NCI-H69 (cell line): Measurements from ENCODE around the gene RNF126.
"Not testable (repeated sequence)": the region's sequence is repeated elsewhere in the genome, so short reads cannot be mapped to it uniquely, and the experiment has no call there.

ENCODE experiments used
- DNase-seq: peaks from one replicate; lab custom pipeline; 2025; lab: John Stamatoyannopoulos, UW

Gene RNF126

DNA sequence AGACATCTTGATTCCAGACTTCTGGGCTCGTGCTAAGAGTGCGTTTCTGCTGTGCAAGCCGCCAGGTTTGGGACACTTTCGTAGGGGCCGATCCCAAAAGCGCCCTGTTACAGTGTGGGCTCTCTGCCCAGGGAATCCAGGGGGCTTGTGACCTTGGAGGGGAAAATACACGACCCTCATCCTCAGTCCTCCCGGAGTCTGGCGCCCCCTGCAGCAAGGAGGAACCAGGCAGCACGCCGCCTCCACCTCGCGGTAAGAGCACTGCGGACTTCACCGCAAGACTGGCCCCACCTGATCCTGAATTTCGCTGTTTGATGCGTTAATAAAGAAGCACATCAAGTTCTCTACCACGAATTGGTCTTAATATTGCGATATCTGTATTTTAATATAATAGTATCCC lies 34.8 kb downstream of the RNF126 start:
- peak; percentile 25 for DNase-seq

DNA sequence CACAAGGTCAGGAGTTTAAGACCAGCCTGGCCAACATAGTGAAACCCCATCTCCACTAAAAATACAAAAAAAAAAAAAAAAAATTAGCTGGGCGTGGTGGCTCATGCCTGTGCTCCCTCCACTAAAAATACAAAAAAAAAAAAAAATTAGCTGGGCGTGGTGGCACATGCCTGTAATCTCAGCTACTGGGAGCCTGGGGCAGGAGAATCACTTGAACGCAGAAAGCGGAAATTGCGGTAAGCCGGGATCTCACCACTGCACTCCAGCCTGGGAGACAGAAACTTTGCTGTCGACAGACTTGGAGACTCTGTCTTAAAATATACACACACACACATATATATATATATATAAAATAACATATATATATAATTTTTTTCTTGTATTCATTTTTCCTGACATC lies 36.4 kb downstream of the RNF126 start:
- DNase-seq: not testable (repeated sequence)

DNA sequence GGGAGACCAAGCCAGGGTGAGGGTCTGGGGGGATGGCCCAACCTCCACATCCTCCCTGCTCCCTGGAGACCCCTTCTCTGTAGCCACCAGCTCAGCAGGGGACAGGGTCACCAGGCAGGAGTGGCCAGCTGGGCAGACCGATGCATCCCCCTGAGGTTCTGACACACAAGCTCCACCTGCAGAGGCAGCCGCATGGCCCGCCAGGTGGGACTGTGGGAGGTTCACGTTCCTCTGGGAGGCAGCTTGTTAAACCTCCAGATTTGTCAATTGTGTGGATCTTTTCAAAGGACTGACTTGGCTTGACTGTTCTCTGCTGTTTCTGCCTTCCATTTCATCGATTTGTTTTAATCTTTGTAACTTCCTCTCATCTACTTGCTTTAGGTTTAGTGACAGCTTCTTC lies 37.8 kb downstream of the RNF126 start:
- no peak for DNase-seq

DNA sequence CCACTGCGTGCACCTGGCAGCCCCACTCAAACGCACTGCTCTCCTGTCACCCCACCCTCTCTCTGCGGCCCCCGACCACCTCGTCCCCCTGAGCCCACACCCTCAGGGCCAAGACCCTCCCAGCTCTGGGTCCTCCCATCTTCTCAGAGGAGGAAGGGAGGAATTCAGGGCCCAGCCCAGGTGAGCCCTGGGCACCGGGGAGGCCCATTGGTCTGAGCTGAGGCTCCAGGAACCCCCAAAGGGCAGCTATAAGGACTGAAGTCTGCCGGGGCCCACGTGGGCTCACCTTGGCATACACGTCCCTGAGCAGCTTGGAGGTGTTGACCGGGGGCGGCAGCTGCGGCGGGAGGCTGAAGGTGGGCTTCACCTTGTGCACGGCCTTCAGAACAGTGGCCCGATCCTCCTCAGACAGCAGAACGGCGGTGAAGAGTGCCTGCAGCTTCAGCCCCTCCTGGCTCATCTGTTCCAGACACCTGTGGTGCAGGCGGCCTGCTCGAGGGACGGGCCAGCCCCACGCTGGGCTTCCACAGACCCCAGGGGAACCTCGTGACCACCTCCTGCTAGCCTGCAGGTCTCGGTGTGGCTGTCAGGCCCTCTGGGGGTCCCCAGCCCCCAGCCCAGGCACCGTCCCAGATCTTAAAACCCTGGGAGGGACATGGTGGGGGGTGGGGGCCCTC lies 38.4 kb downstream of the RNF126 start:
- DNase-seq: no peak

DNA sequence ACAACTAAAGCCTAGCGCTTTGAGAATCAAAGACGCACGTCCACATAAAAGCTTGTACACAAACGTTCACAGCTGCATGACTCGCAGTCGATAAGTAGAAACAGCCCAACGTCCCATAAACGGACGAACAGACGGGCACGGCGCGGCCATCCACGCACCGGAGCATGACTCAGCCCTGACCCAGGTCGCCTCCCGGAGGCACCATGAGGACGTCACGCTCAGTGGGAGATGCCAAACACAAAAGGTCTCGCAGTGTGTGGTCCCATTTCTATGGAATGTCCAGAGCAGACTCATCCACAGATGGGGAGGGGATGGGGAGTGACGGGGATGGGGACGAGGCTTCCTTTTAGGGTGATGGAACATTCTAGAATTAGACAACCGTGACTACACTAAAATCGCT lies 39.0 kb downstream of the RNF126 start:
- DNase-seq: no peak

DNA sequence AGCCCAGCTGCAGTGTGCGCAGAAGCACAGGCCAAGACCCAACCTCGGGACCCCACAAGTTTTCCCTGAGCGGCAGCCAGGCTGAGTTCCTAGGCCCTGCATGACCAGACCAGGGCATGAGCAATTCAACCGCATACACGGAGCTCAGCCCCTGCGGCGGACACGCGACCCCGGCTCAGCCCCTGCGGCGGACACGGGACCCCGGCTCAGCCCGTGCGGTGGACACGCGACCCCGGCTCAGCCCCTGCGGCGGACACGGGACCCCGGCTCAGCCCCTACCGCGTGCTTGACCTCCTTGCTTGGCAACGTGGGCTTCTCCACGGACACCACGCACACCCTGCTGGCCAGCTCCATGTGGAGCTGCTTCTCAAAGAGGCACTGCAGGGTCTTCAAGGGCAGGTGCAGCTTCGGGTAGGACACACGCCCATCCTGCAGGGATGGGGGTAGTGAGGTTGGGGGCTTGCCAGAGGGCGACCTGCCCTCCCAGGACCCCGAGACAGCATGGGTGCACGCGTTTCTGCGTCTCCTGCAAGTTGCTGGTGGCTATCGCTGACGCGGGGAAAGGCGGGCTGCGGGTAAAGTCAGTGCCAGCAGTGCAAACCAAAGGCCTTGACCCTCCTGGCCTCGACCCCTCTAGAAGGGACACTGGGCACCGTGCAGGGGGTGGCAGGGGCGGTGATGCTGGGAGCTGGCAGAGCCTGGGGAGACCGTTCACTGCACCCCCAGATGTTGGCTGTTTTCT lies 39.7 kb downstream of the RNF126 start:
- no peak for DNase-seq

DNA sequence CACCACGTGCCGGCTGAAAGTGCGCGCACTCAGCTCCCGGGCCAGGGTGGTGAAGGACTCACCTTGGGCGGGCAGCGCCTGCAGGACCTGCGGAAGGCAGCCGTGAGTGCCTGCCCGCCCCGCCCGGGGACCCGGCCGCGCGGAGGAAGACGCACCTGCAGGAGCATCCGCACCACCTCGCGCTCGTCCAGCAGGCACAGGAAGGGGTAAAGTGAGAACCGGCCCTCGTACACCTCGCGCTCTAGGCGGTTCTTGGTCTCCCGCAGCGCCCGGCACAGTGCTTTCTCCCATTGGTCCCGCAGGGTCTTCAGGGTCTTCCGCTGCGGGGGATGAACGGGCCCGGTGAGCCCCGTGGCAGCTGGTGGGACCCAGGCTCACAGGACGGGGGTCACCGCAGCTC lies 40.3 kb downstream of the RNF126 start:
- DNase-seq: no peak

DNA sequence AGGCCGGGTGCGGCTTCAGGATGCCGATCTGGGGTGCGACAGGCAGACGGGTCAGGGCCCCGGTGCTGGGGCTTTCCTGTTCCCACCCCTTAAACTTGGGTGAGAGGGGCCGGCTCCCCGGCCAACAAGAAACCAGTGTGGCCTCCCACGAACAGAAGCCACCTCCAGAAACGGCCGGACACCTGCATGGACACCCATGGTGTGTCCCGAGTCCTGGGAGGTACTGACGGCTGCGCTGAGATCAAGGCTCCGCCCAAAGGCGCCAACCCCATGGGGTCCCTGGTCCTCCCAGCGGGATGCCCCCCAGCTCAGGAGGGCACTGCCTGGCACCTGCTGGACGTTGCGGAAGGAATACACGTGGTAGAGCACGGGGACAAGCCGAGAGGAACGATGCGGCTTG lies 41.2 kb downstream of the RNF126 start:
- DNase-seq: no peak

DNA sequence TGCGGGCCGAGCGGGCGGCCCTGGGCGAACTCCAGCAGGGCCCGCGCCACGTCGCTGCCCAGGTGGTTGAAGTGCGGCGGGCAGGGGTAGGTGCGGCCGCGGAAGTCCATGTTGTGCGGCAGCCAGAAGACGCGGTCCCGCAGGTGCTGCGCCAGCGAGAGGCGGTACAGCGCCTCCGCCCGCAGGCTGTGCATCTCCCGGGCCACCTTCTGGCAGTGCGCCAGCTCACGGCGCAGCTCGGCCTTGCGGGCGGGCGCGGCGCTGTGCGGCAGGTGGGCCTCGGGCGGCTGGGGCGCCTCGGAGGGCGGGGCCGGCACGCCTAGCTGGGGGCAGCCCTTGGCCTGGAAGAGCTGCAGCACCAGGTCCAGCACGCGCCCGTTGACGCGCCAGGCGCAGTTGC lies 41.8 kb downstream of the RNF126 start:
- DNase-seq: not testable (repeated sequence)

DNA sequence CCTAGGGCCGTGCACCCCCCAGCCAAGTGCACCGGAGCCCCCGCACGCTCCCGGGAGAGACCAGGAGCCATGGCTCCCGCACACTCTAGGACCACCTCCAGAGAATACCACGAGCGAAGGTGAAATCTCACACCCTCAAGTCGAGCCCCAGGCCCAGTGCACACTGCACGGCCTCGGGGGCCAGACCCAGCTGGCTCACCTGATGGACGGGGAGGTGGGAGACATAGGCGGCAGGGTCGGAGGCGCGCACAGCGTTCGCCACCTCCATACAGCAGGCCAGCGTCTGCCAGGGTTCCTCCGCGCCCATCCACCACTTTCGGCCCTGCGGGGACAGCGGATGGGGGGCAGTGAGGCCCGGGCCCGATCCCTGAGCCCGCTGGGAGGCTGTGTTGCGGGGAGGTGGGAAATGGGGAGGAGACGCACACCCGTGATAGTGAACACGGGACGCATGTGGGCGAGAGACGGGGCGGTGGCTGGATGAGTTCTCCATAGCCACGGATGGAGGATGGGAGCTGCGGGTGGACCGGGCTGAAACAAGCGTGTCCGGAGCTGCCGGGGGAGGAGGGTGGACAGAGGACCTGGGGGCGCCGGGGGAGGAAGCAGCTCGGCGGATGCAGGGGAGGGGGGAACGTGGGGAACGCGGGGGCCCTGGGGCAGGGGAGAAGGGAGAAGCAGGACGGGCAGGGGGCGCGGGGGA lies 42.7 kb downstream of the RNF126 start:
- DNase-seq: no peak

DNA sequence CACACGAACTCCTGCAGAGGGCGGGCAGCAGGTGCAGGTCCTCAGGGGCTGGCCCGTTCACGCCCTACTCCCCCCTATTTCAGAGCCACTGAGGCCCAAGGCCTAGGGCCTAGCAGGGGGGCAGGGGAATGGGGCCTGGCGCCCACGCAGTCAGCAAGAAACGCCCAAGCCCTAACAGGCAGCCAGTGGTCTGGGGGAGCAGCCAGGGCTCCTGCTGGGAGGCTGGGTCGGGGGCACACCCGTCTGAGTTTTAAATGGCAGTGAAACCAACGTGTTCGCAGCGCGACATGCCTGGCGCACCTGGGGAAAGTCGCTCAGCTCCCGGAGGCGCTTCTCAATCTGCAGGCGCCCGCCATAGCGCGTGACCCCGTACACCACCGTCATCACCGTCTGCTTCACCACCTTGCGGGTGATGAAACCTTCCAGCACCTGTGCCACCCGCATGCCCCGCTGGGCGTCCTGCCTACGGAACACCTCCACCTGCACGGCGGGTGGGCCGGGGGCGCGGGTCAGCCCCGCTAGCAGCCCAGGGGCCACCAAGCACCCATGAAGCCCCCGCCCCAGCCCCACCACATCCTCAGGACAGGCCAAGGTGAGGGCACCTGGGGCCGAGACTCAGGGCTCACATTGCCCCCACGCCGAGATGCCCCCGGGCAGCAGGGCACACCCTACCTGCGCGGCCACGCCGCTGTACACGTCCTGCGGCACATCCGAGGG lies 43.6 kb downstream of the RNF126 start:
- no peak for DNase-seq

DNA sequence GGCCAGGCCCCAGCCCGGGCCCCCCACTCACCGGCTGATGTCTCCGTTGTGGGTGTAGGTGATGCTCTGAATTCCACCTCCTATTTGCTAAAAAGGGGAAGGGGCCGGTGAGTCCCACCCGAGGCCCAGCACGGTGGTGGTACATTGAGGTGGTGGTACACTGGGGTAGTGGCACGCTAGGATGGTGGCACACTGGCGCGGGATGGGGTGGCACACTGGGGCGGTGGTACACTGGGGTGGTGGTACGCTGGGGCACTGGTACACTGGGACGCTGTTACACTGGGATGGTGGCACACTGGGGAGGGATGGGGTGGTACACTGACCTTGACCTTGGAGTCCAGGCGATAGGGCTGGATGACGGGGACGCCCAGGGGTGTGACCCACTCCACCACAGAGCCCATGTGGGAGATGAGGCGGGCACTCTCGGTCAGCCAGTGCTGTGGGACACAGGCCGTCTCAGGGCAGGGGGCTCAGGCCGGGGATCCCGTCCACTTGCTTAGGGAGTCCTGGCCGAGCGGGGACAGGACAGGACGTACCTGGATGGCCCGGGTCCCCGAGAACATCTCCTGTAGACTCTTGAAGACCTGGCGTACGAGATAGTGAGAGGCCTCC lies 44.2 kb downstream of the RNF126 start:
- no peak for DNase-seq

DNA sequence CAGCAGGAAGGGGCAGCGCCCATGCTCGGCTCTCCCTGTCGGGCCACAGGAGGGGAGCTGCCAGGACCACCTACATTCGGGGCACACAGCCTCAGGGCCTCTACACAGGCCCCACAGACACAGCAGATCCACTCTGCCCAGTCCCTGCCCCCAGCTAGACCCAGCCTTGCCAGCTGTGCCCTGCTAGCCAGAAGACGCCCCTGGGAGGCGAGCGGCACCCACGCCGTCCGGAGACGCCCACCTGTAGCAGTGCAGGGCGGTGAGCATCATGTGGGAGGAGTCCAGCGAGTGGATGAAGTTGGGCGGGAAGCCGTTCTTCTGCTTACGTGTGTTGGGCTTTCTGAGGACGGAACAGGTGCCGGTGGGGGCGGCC lies 44.8 kb downstream of the RNF126 start:
- no peak for DNase-seq

DNA sequence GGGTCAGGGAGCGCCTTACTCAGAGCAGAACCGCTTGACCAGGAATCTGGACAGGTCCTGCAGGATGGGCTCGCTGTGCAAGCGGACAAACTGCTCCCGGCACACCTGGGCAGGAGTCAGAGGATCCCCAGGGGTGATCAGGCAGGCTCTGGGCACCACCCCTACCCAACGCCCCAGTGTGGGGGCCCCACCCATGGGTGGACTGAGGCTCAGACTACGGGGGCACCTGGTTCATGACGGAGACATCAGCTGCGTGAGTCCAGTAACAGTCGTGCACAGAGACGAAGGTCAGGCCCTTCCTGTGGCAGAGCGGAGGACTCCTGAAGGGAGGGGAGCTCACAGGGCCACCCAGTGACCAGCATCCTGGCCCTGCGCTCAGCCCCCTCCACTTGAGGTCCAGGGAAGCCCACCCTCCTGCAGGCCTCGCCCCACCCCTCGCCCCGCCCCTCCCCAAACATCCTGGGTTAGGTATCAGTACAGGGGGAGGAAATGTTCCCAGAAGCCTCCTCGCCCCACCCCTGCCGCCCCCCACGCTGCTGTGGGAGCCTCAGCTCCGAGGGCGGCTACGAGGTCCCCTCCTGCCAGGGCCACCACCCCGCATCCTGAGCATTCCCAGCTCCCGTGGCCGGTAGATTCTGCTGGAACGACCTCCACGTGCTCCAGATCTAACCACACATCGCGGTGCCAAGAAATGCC lies 45.3 kb downstream of the RNF126 start:
- no peak for DNase-seq

DNA sequence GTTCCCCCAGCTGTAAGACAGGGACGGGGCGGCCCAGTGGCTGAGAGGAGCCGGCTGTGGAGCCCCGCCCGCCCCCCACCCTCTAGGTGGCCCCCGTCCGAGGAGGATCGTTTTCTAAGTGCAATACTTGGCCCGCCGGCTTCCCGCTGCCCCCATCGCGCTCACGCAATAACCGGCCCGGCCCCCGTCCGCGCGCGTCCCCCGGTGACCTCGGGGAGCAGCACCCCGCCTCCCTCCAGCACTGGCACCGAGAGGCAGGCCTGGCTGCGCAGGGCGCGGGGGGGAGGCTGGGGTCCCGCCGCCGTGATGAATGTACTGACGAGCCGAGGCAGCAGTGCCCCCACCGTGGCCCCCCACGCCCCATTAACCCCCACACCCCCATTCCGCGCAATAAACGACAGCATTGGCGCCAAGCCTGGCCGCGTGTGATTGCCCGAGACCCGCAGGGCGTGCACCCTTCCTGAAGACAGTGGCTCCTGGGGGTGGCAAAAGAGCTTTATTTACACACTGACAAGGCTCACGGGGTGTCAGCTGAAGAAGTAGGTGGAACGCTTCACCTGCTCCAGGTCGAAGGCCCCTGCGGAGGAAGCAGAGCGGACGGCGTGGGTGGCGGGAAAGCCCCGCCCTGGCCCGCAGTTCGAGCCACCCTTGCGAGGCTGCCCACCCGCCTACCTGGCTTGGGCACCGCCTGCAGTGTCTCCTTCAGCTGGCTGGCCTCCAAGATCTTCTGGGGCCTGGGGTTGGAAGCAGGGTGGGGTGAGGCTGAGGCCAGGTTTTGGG lies 46.1 kb downstream of the RNF126 start:
- DNase-seq: peak; percentile 26

DNA sequence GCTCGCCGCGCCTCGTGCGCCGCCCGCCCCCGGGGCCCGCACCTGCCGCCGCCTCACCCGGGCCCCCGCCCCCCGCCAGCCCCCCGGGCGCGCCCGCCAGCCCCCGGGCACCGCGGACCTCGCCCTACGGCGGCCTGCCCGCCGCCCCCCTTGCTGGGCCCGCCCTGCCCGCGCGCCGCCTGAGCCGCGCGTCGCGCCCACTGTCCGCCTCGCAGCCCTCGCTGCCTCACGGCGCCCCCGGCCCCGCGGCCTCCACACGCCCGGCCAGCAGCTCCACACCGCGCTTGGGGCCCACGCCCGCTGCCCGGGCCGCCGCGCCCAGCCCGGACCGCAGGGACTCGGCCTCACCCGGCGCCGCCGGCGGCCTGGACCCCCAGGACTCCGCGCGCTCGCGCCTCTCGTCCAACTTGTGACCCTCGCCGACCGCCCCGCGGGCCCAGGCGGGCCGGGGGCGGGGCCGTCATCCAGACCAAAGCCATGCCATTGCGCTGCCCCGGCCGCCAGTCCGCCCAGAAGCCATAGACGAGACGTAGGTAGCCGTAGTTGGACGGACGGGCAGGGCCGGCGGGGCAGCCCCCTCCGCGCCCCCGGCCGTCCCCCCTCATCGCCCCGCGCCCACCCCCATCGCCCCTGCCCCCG lies 46.8 kb downstream of the RNF126 start:
- no peak for DNase-seq

DNA sequence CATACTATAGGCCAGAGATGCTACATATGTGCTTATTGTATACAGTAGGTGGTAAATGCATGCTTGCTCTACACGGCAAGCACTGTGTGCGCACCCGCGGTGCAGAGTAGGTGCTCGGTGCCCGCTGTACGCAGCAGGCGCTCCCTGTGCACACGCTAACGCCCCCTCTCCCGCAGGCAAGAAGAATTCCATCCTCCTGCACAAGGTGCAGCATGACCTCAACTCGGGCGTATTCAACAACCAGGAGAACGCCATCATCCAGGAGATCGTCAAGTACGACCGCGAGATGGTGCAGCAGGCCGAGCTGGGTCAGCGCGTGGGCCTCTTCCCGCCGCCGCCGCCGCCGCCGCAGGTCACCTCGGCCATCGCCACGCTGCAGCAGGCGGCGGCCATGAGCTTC lies 47.4 kb downstream of the RNF126 start:
- no peak for DNase-seq

DNA sequence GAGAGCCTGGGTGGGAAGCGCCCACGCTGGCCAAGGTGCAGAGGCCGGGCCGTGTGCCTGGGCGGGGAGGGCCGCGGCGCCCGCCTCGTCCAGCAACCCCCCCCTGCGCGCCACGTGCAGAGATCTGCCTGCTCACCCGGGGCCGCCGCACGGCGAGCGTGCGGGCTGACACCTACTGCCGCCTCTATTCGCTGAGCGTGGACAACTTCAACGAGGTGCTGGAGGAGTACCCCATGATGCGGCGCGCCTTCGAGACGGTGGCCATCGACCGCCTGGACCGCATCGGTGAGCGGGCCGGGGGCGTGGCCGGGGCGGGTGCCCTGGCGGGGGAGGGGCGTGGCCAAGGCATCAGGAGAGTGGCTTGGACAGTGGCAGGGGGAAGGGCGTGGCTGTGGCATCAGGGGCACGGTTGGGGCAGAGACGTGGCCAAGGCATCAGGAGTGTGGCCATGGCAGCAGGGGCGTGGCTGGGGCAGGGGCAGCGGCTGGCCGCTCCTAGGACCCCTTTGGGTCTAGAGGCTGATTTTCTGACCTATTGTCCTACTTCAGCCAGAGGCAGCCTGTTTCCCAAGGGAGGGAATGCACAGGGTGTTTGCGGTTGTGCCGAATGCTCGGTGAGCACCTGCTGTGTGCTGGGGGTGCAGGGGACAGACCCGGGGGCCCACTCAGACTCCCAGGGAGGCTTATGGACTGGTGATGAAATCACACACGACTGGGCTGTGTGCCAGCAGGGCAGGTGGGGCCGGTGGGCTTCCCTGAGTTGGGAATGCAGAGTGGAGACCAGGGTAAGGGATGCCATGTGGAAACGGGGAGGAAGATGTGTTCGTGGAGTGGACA lies 49.1 kb downstream of the RNF126 start:
- DNase-seq: no peak

DNA sequence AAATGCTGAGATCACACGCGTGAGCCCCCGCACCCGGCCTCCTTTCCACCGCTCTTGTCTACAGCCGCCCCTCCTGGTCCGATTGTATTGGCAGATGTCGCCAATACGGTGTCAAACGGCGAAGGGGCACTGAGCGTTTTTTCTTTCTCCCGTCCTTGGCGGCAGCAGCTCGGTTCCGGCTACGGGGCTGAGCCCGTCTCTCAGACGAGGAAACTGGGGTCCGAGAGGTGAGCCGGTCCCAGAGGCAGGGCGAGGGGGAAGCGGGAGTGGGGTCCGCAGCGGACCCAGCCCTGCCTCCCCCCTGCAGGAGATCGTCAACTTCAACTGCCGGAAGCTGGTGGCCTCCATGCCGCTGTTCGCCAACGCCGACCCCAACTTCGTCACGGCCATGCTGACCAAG lies 50.1 kb downstream of the RNF126 start:
- no peak for DNase-seq
